CD4-positive, alpha-beta T cell treated with Interleukin-12 subunit alpha and Interleukin-12 subunit beta, for 1 hour (primary cell): Measurements from ENCODE around the gene MUCL3.
A peak's percentile ranks its signal among the peaks of the same experiment; 100 is the strongest.
"Not testable (repeated sequence)": the region's sequence is repeated elsewhere in the genome, so short reads cannot be mapped to it uniquely, and the experiment has no call there.

Experiments used
- DNase-seq: peaks from one replicate; pipeline ENCODE4 v3.0.0-alpha.2; 2020

The MUCL3 gene

DNA sequence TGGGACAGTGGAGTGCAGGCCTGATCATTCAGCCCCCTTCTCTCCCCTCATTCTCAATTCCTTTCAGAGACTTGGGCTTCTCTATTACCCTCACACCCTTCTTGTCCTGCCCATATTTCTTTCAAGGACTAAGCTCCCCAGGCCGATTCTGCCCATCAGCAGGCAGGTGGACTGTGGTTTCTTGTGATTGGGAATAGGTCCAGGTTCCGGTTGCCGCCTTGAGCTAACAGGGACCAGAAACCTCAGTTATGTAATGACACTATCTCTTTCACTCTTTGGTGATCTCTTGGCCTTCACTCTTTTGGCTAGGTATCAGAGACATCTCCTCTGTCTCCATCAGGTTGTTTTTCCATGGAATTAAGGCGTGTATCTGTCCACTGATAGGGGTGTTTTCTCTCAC is 6.5 kb downstream of the MUCL3 start:
- no peak for DNase-seq

DNA sequence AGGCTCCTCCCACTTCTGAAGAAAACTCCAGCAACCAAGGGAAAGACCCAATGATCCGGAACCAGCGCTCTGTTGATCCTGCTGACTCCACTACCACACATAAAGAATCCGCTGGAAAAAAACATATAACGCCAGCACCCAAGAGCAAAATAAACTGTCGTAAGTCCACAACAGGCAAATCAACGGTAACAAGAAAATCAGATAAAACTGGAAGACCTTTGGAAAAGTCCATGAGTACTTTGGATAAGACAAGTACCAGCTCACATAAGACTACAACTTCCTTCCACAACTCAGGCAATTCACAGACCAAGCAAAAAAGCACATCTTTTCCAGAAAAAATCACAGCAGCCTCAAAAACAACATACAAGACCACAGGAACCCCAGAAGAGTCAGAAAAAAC is 8.0 kb downstream of the MUCL3 start:
- DNase-seq: no peak

- DNase-seq: no peak
Observed at GRCh38 chr6:30951907-30952469, 11.2 kb downstream of the MUCL3 start.

GRCh38 chr6:30954631-30955366 is 14.0 kb downstream of the MUCL3 start:
- DNase-seq: no peak

DNA sequence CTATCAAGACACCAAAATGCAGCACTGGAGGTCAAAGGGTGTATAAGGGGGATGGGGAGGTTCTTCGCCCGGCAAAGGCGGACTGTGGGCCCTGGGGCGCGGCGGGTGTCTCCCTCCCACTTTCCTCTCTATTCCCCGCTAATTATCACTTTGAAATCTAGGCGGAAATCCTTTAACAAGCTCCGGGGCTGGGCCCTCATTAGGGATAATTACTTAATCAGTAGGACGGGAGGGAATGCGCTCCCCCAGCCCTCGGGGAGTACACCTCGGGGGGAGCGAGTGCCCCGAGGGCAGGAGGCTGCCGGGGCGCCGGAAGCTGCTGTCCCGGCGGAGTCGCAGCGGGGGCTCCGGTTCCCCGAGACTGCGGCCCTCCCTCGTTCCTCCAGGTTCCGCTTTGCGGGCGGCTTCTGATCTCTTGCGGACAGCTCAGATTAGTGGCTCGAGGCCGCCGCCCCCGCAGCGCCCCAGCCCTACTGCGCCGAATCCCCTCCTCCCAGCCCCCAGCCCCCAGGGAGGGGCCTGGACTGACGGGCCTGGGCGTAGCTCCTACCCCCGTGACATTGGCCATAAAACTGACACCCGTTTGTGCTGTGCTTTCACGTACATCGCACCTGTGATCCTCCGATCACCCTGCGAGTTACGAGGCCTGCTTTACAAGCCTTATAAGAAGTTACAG is 14.7 kb downstream of the MUCL3 start:
- DNase-seq: peak; percentile 73

DNA sequence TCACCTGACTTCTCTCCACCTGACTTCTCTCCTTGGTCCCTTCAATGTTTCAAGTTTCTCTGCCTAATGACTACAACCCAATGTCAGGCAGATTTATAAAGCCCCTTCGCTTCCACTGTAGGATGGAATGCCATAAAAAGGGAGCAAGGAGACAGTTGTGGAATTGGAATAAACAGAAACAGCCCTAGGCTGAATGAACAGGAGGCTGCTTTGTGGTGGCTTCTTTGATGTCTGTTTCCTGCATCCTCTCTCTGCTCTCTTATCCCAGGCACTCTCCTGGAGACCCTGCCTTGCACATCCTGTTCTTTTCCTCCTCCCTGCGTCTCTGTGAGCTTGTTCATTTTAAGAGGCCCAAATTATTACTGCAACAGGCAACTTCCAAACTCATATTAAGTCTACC is 16.9 kb downstream of the MUCL3 start:
- DNase-seq: no peak

DNA sequence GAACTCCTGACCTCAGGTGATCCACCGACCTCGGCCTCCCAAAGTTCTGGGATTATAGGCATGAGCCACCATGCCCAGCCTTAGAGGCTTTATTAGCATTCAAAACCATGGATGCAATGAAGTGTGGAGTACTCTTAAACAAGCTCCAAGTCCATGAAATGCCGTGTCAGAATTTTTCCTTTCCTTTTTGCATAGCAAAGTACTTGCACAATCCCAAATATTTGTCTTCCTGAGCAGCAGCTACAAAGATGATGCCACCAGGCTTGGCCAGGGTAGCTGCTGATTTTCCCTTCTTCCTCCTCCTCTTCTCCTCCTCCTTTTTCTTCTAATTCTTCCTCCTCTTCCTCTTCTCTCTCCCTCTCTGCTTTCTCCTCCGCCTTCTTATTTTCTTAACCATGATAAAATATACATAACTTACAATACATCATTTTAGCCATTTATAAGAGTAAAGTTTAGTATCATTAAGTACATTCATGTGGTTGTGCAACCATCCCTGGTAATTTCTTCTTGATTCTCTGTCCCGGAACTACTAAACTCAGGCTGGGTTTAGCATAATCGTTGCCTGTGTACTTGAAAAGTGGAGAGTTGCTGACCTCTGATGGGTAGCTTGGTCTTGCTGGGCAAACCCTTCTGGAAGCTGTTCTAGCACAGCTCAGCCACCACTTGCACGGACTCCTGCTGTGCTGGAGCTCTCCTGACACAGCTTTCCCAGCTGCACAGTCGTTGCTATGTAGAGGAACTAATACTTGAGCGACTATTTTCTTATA is 20.3 kb downstream of the MUCL3 start:
- DNase-seq: no peak

DNA sequence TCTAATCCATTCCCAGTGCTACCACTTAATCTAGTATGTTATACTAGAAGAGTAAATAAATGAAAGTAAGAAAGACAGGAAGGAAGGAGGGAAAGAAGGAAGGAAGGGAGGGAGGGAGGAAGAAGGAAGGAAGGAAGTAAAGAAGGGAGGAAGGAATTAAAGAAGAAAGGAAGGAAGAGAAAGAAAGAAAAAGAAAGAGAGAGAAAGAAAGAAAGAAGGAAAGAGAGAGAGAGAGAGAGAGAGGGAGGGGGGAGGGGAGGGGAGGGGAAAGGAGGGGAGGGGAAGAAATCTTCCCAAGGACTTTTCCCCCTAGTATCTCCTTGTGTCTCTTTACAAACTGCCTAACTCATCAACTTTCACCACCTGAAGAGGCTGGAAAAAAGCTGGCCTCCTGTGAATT is 21.9 kb downstream of the MUCL3 start:
- DNase-seq: no peak

- DNase-seq: no peak
Observed at GRCh38 chr6:30963641-30964040, 22.9 kb downstream of the MUCL3 start.

DNA sequence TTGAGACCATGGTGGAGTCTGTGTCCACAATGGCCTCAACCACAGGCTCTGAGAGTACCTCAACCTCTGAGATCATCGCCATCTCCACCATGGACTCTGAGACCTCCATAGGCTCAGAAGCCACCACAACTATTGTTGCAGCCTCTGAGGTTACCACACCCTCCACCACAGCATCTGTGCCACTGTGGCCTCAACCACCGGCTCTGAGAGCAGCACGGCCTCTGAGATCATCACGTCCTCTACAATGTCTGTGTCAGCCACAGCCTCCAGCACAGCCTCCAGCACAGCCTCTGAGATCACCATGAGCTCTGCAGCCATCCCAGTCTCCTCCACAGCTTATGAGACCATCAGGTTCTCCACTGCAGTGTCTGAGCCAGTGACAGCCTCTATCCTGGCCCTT is 23.3 kb downstream of the MUCL3 start:
- DNase-seq: peak; percentile 13

- no peak for DNase-seq
Observed at GRCh38 chr6:30965140-30965601, 24.4 kb downstream of the MUCL3 start.

DNA sequence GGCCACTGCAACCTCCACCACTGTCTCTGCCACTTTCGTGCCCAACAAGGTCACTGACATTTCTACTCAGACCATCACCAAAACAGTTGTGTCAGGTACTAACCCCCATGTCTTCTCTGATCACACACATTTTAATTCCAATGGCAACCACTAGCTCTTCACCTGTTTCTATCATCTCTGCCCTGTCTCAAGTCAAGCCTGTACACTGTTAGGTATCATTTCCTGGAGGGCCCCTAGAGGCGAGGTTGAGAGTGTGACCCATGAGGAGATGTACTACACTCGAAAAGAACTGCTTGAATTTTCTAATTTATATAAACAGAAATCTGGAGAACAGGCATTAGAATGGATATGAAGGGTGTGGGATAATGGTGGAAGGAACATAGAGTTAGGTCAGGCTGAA is 25.4 kb downstream of the MUCL3 start:
- DNase-seq: no peak

GRCh38 chr6:30969171-30969570 is 28.4 kb downstream of the MUCL3 start:
- not testable (repeated sequence) for DNase-seq

GRCh38 chr6:30970946-30971345 is 30.2 kb downstream of the MUCL3 start:
- DNase-seq: no peak

DNA sequence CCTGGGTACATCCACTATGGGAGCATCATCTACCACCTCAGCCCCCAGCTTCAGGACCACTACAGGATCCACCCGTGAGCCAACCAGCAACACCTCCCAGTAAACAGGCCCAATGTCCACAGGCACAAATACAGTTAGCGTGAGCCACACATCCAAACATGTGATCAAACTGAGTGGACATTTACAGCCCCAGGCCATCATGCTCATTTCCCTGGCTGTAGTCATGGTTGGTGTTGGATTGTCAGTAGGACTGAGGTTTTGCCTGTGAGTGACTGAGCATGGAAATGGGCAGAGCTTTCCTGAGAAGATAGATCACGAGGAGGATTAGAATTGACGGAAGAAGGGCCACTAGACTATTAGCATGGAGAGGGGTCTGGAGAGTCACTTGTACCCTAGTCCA is 32.0 kb downstream of the MUCL3 start:
- DNase-seq: no peak

- no peak for DNase-seq
Observed at GRCh38 chr6:30974490-30975252, 33.9 kb downstream of the MUCL3 start.

DNA sequence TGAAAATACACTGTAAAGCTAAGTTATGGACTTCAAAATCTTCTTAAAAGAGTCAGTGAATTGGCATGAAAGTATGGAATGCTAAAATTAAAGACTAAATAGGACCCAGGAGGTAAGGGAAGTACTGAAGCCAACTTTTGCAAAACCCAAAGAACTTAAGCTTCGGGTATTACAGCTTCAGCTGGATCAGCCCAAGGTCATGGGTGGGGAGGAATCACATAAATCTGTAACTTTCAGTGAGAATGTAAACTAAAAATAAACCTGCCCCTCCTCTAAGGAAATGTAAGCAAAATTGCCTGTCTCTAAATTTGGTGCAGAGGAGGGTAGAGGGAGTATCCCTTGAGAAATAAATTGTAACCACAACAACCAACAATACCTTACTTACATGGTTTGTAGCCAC is 38.4 kb downstream of the MUCL3 start:
- no peak for DNase-seq

GRCh38 chr6:30979690-30980089 is 38.9 kb downstream of the MUCL3 start:
- DNase-seq: no peak

DNA sequence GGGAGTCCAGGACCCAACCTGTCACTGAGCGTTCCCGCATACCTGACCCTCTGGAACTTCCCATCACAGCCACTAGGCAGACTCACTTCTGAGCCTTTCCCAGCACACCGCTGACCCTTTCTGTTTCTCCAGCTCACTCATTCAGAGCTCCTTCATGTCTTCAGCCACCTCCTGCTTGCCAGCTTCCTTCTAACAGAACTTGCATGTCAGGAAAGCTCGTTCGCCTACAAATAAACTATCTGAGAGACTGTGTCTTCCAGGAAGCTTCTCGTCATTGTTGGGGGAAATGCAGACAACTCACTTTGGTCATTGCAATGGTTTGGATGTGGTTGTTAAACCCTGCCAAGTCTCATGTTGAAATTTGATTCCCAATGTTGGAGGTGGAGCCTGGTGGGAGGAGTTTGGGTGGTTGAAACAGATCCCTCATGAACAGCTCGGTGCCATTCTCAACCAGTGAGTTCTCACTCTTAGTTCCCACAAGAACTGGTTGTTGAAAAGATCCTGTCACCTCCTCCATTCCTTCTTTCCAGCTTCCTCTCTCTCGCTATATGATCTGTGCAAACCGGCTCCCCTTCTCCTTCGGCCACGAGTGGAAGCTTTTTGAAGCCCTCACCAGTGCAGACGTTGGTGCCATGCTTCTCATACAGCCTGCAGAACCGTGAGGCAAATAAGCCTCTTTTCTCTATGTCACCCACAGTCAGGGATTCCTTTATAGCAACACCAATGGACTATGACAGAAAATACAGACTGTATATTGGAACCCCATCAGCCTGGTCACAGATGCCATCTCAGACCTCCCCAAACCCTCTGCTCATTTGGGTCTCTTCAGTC is 41.4 kb downstream of the MUCL3 start:
- DNase-seq: no peak

DNA sequence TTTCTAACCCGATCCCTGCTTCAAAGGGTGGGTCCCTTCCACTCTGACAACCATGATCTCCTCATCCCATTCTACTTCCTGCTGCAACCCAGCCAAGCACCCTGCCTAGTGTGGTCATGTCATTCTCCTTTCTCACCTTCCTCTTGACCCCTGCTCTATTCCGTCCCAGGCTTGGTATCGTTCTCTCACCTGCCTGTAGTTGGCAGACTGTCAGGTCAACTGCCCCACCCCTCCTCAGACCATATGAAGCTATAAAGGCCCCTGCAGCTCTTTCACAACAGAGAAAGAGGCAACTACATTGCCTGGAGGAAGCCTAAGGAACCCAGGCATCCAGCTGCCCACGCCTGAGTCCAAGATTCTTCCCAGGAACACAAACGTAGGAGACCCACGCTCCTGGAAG is 42.7 kb downstream of the MUCL3 start, which contains the start of gene MUC21:
TSS of gene MUC21 (plus strand) at position 280 of the 400 bp plus-strand sequence. CDS start 241 bp downstream, outside the sequence.
- no peak for DNase-seq

DNA sequence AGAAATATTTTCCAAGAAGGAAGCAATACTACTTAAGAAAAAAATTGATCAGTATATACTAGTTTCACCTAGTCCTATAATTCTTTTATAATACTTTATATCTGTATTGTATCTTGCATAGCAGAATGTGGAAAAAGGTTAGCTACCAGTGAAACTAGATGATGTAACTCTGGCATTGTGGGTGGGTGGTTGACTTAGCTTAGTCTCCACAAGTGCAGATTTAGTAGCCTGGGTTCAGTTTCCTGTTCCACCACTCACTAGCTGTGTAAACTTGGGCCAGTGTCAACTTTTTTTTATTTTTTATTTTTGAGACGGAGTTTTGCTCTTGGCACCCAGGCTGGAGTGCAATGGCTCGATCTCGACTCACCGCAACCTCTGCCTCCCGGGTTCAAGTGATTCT is 44.7 kb downstream of the MUCL3 start:
- no peak for DNase-seq

DNA sequence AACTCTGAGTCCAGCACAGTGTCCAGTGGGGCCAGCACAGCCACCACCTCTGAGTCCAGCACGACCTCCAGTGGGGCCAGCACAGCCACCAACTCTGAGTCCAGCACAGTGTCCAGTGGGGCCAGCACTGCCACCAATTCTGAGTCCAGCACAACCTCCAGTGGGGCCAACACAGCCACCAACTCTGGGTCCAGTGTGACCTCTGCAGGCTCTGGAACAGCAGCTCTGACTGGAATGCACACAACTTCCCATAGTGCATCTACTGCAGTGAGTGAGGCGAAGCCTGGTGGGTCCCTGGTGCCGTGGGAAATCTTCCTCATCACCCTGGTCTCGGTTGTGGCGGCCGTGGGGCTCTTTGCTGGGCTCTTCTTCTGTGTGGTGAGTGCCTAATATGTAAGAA is 46.5 kb downstream of the MUCL3 start:
- no peak for DNase-seq
